Hindlimb muscle (tissue), 1 donor: Measurements from ENCODE around the gene BBX. TPM values are rescaled to one million over a fixed set of nuclear protein-coding genes. Genes with fewer than 3 reads are reported as not detected.

Source experiments
- DNase-seq: peaks from one replicate; pipeline ENCODE4 v3.0.0-alpha.2; 2013
- polyA plus RNA-seq: library from polyadenylated mRNA; unstranded; fragments of 120-200 nt; gene quantifications from one replicate; pipeline ENCODE4 v1.2.1, GENCODE V29; 2013; ENCODE audit not compliant: insufficient read length

BBX gene
- polyA plus RNA-seq, 1 donor = 41.6 TPM

DNA sequence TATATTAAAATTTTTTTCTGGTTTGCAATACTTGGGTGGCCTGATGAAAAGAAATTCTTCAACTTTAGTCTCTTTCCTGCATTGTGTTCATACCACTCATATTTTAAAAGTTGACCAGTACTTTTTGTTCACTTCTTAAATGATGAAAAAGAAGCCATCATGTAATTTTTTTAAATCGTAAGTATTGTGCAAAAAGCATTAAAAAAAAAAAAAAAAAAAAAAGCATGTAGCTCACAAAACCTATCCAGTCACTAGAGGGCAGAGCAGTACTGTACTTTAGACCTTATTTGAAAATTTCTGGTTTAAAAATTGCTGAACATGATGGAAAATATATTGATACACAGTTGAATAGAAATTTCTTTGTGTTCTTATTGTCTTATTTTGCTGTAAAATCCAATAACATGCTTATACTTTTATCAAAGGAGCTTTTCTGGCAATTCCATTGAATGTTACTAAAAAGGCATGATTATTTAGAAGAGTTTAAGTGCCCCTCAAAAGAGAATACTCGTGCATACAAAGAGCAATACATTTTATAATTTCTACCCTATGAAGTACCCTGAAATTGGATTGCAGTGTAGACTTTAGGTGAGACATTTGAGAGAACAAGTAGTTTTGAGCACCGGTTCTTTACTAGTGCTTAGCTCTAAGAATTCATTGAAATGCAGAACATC is 137.7 kb downstream of the BBX start:
- DNase-seq = peak; percentile 37

DNA sequence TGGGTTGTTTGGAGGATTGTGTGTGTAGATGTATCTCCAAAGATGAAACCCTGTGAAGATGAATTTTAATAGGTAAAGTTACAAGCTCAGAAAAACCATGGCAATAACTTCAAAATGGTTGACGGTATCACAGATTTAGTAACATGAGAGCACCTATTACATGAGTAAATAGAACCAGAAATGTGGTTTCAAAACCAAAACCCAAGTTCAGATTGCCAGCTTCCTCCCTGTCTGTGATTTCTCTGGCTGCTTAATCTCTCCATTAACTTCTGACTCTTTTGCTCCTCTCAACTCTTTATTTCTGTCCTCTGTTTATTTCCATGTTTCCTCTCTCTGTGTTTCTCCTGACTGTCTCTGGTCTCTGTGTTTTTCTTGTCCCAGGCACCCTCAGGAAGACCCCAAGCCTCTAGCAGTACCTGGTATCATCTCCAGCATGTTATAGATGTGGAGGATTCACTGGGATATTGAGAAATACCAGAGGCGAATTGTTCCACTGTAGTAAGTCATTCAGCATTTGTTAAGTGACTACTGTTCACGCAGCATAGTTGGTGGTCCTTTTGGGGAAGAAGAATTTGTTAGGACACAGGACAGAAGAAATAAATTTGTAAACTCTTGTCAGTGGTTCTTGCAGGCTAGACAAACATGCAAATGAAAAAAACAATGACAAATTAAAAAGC is 138.8 kb downstream of the BBX start:
- no peak for DNase-seq

DNA sequence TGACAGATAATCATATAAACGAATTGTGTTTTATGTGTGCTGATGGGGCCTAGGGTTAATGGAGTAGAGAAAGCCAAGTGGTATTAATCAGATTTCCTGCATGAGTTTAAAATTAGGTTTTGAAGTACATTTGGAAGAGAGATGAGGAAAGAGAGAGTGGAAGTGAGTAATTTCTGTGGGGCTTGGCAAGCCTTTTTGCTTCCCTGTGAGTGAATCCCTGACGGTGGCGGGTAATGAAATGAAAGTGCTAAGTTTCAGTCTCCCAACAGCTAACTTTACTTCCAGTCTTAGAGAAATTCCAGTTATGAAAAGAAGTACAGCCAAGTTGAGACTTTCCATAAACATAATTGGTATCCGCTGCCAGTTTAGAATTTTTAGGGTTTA is 139.4 kb downstream of the BBX start:
- DNase-seq = peak; percentile 42

DNA sequence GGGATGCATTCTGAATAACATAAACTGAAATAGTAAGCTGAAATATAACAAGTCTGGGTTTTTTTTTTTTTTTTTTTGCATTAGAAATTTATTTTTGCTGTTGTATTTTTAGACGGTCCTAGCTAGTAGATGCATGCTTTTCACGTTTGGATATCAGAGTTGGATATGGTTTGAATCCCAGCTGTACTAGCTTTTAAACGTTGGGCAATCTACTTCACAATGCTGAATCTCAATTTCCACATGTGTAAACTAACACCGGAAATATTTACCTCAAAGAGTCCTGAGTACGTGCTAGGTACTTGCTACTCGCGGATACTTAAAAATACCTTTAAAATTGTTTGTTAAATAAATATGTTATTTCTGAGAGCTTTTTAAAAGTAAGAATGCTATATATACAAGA is 139.8 kb downstream of the BBX start:
- DNase-seq = no peak

DNA sequence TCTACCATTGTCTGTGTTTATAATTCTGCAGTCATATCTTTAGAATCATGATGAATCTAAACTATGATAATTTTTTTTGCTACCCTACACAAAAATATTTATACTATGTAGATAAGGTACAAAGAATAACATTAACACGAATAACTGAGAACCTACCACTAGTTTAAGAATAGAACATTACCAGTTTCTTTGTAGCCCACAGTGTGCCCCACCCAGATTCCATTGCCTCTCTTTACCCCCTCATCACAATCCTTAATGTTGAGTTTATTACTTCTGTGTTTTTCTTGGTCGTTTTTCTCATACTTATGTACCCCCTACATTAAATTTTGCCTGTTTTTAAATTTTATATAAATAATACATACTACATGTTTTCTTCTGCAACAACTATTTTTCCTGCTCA is 140.5 kb downstream of the BBX start:
- DNase-seq = no peak

DNA sequence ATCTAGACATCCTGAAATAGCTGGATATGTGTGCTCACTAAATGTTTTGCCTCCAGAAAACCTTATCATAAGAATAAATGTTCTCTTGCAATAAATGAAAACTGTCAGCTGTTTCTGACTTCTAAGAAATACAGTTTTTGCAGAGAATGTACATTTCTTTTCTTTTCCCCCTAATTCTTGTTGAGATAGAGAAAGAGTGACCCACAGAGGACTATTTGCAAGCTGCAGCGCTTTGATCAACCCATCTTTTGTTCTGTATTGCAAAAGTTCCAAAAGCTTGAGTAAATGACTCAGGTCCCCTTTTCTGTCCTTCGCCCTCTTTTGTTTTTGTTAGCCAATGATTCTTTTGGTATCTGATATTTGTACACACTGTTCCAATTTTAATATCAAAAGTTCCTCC is 141.9 kb downstream of the BBX start:
- no peak for DNase-seq

DNA sequence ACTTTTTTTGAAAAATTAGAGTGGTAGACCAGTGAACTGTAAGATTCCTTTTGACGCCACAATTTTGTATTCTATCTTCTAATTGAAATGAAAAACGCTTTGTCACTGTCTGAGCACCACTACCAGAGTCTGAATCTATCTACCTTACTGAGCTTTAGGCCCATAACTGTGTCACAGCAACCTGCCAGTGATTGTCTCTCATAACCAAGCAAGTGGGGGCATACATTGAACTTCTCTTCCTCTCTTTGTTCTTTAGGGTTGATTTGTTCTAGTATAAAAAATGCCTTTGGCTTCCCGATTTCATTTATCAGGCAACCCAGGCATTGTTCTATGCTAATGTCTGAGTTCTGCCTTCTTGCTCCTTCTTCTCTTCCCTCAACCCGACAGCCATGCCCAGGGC is 142.6 kb downstream of the BBX start:
- no peak for DNase-seq

DNA sequence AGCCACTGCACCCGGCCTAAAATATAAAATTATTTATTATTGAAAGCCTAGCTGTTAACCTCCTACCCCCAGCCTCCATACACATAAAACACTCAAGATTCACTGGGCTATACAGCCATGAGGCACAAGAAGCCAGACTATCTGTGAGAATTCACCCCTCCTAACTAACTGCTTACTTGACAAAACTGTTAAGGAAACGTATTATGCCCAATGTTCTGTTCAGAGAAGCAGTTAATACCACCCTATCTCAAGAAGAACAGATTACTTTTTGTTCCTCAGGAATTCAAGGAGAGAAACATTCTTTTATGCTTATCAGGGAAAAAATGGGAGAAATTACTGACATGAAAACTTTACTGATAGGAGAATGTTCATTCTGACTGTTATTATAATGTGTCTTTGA is 144.1 kb downstream of the BBX start:
- DNase-seq = no peak

DNA sequence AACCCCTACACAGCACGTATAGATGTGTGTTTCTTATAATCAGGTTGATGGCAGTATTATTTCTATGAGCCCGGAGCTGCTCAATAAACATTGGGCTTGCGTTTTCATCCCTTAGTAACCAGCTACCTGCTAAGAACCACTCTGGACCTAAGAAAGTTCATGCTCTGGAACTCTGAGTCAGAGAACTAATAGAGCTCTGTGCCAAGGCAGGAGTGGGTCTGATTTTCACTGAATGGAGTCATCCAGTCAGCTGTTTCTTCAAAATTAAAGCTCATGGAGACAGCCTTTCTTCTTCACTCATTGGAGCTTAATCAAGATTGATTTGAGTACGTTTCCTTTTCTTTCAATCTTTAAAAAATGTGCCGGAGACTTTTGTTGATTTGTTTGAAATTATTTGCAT is 145.7 kb downstream of the BBX start:
- DNase-seq = no peak

DNA sequence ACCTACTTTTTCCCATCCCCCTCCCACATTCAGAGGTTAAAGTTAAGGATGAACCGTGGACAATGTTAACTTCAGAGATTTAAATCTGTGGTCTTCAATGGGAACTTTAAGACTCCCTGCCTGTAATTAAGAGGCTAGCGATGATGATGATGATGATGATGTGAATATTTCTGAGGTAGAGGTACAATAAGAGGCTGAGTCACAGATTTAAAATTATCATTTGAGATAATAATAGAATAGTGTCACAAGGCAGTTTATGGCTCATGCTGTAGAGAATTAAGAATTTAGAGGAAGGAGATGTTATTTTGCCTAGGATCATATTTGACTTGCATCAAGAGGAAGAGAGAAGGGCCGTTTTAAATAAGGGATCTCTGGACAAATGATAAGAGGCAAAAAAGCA is 146.2 kb downstream of the BBX start:
- no peak for DNase-seq

DNA sequence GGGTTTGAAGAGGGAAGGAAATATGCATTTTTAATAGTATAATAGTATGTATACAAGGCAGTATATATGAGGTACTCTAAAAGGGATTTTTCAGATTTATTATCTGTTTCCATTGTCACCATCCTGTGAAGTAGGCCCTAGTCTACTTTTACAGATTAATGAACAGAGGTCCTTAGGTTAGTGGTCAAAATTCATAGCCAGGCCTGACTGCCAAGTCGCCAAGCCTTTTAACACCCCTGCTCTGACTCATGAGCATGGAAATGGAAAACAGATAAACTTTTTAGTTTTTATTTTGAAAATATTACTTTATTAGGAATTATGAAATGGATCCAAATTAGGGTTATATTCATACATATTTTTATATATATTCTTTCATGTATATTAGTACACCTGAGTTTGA is 146.9 kb downstream of the BBX start:
- DNase-seq = no peak

DNA sequence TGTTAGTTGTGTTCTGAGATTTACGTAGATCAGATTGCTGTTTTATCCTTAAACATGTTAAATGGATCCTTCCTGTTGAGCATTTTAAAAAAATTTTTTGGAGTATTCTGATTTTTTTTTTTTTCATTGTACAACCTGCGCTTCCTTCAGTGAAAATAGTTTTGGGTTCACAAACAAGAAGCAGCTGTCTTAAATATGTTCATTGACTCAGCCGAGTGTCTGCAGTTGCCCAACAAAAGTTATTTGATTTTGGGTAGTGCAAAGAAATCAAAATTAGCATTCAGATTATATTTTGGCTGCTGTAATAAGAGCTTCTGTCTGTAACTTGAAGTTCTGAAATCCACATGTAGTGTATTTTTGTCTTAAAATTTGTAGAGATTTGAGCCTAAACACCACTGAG is 148.2 kb downstream of the BBX start:
- DNase-seq = no peak

DNA sequence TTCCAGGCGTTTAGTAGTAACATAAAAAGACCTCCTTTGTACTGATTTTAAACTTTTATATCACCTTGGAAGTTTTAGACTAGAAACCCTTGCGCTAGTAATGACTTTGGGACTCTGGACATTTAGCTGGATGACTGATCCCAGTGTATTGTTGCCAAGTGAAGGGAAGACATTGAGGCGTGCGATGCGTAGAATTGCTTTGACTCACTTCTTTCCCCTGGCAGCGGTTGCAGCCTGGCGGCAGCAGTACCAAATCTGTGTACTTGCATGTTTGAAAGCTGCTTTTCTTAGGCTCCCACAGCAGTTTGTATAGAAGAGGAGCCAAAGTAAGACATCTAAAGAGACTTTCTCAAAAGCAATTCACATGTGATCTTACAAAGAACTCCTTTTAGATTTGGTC is 151.6 kb downstream of the BBX start:
- no peak for DNase-seq

DNA sequence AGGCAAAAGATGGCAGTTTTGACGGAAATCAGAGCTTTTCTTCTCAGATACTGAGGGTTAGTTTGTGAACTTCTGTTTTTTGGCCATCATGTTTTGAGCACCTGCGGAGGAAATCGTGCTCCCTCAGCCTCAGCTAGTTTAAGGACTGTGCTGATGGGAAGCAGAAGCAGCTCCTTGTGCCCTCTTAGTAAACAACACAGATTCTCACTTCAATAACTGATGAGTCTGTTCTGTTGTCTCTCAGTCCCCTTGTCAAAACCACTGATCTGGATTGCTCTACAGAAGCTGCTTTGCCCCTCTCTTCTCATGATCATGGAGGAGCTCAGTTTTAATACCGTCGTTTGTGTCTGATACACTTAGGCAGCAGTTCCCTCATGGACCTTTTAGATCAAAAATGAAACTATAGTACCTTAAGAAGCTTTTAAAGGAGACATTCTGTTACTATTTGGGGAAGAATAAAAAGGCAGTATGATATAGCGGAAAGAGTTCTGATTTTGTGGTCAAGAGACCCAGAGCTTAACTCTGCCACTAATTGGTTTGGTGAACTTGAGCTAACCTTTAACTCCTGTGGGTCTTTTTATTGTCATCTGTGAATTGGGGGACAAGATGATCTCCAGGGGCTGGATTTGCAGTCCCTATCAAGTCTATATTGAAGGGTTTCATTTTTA is 152.6 kb downstream of the BBX start:
- DNase-seq = no peak

DNA sequence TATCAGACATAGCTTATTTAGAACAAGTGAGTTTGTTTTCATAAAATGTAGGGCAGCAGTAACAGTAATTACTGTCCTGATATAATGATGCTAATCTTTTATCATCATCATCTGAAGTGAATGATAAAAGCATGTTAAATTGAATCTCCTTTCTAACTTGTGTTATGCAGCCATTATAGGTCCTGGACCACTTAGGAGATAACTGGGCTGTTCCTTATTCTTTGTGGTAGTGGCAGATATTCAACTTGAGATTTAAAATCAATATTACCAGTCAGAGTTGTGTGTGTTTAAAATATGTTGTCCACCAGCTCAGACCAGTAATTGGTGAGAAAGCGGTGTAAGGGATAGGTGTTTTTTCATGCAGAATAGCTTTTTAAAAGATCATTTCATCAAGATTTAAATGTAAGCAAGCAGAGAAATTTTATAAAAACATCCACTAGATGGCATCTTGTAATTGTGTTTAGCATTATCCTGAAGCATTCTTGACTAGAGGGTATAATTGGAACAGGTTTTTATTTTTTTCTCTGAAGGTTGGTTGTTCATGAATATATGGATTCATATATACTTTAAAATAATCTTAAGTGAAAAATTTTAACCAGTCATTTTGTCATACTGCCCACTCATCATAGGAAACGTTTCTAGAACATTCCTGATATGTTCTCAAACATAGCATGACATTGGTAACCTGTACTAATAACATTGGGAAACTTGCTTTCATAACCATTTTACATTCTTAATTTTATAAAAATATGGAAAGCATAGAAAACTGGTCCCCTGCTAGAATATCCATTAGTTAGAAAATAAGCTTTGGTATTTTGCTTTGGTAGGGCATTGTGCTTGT is 153.9 kb downstream of the BBX start:
- no peak for DNase-seq

DNA sequence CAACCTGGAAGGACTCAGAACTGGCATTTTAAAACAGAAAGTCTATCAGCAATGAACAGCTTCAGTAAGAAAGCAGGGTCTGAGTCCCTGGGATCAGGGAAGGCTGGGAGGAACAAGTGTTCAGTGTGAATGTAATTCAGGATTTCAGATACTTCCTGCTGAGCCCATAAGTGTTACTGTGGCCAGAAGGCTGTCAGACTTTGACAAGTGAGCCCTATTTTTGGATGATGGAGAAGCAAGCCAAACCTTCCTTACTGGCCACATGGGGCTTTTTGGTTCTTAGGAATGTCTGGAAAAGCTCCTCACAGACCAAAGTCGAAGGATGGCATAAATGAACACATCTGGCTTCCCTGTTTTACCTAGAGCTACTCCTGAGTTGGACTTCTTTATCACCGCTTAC is 157.2 kb downstream of the BBX start:
- no peak for DNase-seq

DNA sequence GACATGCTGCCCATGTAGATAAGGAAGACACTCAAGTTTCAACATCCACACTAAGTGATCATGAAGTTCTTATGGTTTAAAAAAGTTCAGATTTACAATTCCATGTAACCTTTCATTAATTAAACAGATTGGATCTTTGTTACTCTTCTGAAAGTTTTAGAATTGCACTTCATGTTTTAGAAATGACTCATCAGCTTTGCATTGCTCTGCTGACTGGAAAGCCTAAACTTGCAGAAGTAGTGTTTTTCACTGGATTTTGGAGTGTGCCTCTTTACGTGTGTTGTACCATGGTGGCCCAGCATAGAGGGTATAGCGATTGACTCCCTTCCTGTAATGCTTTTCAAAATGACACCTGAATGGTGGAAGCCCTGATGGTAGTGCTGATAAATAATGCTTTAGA is 157.9 kb downstream of the BBX start:
- no peak for DNase-seq

DNA sequence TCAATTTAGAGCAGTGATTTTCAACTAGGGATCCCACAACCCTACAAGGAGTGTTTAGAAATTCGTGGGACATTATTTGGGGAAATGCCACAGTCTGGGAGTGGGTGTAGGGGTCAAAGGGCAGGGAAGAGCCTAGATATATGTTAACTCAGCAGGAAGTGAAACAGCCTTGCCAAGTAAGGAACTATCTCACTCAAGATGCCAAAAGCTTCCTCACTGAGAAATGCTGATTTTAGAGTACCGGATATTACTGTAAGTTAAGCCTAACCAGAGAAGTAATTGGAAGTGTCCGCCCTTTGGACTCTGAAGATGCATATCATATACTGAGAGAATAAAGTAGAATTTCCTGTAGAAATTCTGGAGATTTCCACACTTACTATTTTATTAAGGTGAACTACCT is 158.6 kb downstream of the BBX start:
- DNase-seq = no peak

DNA sequence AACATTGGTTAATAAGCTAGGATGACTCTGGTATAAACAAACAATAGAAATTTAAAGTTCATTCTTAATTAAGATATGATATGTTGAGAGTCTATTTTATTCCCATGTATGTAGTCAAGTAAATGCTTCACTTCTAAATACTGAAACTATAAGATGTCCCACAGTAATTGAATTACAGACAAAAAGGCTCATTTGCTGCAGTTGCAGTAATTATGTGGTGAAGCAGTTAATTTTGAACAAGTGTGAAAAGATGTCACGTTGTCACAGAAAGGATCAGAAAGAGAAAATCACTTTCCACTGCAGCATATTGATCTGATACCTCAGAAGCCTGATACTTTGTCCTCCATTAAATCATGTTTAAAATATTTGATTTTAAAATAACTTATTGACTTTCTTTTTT is 159.8 kb downstream of the BBX start:
- no peak for DNase-seq

DNA sequence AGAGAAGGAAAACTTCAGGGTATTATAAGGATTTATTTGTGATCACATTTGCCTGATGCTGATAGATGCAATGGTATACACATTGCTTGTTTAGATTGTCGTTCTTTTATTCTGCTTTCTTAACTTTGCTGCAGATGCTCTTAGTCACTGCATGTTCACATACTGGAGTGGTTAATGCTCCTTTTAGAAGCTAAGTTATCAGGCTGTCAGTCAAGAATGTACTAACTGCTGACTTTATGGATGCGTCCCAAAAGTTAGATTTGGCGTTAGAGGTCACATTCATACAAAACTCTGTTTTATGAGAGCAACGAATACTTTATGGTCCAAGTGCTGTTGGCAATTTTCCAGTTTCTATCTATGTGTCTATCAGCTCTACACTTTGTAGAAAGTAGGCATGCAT is 160.7 kb downstream of the BBX start:
- no peak for DNase-seq

DNA sequence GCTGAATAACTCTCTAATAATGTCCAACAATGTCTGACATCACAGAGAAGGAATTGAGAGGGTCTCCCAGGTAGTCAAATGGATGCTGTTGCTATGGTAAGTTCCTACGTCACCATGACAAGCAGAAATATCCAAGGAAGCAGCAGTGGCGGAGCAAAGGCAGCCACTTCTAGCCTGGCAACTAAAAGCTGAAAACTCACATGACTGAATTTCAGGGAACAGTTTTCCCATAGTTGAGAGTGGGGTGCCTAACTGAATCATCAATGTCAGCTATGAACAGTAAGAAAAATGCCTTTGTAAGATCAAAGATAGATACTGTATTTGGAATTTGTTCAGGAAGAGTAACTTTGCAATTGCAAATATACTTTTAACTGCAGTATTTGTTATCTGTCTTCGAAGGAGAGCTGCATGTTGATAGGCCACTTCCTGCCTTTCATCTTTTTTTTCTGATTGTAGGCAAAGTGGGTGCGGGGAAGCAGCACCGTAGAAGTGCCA is 161.7 kb downstream of the BBX start:
- no peak for DNase-seq

DNA sequence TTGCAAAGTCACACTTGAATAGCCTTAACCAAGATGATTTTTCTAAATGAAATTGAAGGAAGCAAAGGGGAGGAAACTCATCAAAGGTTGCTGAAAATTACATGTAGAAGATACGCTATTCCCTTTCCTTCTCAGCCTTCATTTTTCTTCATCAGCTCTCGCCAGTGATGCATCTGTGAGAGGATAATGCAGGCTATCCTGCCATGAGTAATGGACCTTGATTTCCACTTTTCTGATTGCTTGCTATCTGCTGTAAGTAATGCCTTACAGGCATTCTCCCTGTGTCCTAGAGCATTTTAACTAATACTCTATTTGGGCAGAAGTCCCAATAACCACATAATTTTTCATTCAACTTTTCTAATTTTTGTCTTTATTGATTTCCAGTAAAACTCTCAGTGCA is 162.6 kb downstream of the BBX start:
- no peak for DNase-seq

DNA sequence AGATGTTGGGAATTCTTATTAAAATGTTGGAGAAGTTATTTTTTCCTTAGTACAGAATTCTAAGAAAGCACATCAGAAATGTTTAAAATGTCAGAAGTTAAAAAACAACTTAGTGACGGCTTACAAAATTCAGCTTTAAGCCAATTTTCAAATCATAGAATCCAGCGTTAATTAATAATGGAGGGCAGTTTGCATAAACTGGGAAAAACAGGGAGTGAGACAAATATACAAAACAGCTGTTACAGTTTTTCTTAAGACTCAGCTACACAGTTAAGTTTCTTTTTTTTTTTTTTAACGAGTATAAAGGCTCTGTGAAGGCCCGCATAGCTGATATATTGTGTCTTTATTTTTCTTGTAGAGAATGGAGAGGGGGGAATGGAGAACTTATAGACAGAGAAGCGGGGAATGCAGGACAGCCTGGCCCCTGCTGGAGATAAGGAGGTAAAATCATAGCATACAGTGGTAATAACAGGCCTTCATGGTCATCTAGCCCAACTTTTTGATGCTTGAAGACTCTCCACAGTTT is 164.4 kb downstream of the BBX start:
- no peak for DNase-seq
